Loucy (cell line): ENCODE data around the gene CNTN3.

Source experiments
- H2AFZ ChIP-seq: fragments of 200-600 bp; sonication (generic); 2 replicates; pipeline ENCODE4 v1.6.0; 2016; ENCODE audit warnings: antibody characterized with exemption, mild to moderate bottlenecking, low read length, moderate library complexity
- H3F3A ChIP-seq: fragments of 200-600 bp; 2 replicates; pipeline ENCODE4 v1.6.0; 2016; ENCODE audit warnings: antibody characterized with exemption, low read depth, mild to moderate bottlenecking
- H3K27me3 ChIP-seq: fragments of 200-600 bp; sonication (generic); 2 replicates; pipeline ENCODE4 v1.6.1; 2014; ENCODE audit warnings: low read length, mild to moderate bottlenecking; ENCODE audit not compliant: insufficient read depth, poor library complexity, severe bottlenecking
- H3K36me3 ChIP-seq: fragments of 200-600 bp; sonication (generic); 2 replicates; pipeline ENCODE4 v1.6.1; 2016; ENCODE audit warnings: low read length; ENCODE audit not compliant: insufficient read depth
- H3K4me1 ChIP-seq: fragments of 200-600 bp; sonication (generic); 2 replicates; pipeline ENCODE4 v1.5.1; 2014; ENCODE audit warnings: low read length, mild to moderate bottlenecking; ENCODE audit not compliant: insufficient read depth, poor library complexity, severe bottlenecking
- H3K4me2 ChIP-seq: fragments of 200-600 bp; sonication (generic); 2 replicates; pipeline ENCODE4 v1.6.0; 2014; ENCODE audit warnings: antibody characterized with exemption, low read length, low read depth, mild to moderate bottlenecking; ENCODE audit not compliant: poor library complexity, severe bottlenecking
- H3K4me3 ChIP-seq: fragments of 200-600 bp; sonication (generic); 2 replicates; pipeline ENCODE4 v1.5.1; 2014; ENCODE audit warnings: low read length, mild to moderate bottlenecking, mixed read lengths; ENCODE audit not compliant: poor library complexity, severe bottlenecking
- H3K79me2 ChIP-seq: fragments of 200-600 bp; sonication (generic); 2 replicates; pipeline ENCODE4 v1.6.1; 2014; ENCODE audit warnings: low read length; ENCODE audit not compliant: insufficient read depth
- H3K9ac ChIP-seq: fragments of 200-600 bp; sonication (generic); 2 replicates; pipeline ENCODE4 v1.6.0; 2014; ENCODE audit warnings: mild to moderate bottlenecking, low read depth, low read length, moderate library complexity; ENCODE audit not compliant: poor library complexity, severe bottlenecking
- H3K9me2 ChIP-seq: fragments of 200-600 bp; sonication (generic); replicated peaks from 2 replicates; pipeline ENCODE4 v1.6.1; 2016; ENCODE audit warnings: low read depth, low read length, mixed read lengths
- H3K9me3 ChIP-seq: fragments of 200-600 bp; sonication (generic); 2 replicates; pipeline ENCODE4 v1.6.1; 2014; ENCODE audit warnings: mild to moderate bottlenecking, antibody characterized with exemption, low read length, low read depth; ENCODE audit not compliant: insufficient read depth
- H4K20me1 ChIP-seq: fragments of 200-600 bp; sonication (generic); 2 replicates; pipeline ENCODE4 v1.6.0; 2014; ENCODE audit warnings: antibody characterized with exemption, low read length, mild to moderate bottlenecking; ENCODE audit not compliant: insufficient read depth, poor library complexity, severe bottlenecking
- CTCF ChIP-seq: fragments of 200-600 bp; sonication (generic); conservative IDR thresholded peaks from 2 replicates; pipeline ENCODE4 v1.5.1; 2014; ENCODE audit warnings: mild to moderate bottlenecking, antibody characterized with exemption, low read length
- EZH2phosphoT487 ChIP-seq: fragments of 200-600 bp; IDR thresholded peaks from 2 replicates; pipeline ENCODE4 v1.6.1; 2018; ENCODE audit warnings: antibody characterized with exemption, mild to moderate bottlenecking, moderate library complexity, borderline replicate concordance

Gene CNTN3

GRCh38 chr3:74601793-74602192, 12.7 kb downstream of the CNTN3 start:
- Histone ChIP-seq H3K4me2 (no peak overlapping the region), H3K4me3 (no peak overlapping the region), H4K20me1 (no peaks in the 10 kb centered on the region), H3K9me2 (no peaks in the 10 kb centered on the region), H3K27me3 (no peaks in the 10 kb centered on the region), H2AFZ (no peak overlapping the region), H3F3A (no peaks in the 10 kb centered on the region), H3K9me3 (no peaks in the 10 kb centered on the region), H3K4me1 (no peaks in the 10 kb centered on the region), H3K79me2 (no peaks in the 10 kb centered on the region), H3K9ac (no peak overlapping the region), H3K36me3 (no peaks in the 10 kb centered on the region)
- TF ChIP-seq CTCF (no peak), EZH2phosphoT487 (no peak)

DNA sequence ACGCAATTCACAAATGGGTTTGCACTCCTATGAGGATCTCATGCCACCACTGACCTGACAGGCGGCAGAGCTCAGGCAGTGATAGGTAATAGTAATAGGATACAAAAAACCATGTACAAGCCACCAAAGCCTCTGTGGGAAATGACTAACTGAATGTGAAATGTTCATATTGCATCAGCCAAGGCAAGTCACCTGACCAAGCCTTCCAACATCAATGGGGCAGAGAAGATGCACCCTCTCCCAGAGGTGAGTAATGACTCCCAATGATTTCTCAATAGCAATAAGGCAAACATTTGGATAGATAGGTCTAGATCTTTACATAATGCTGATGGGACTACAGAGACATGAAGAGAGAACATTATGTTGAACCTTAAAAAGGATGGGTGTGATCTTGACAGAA, 14.9 kb downstream of the CNTN3 start:
- TF ChIP-seq CTCF (no peak), EZH2phosphoT487 (no peak)
- Histone ChIP-seq H3K4me3 (no peak overlapping the region), H2AFZ (no peak overlapping the region)

GRCh38 chr3:74593152-74593551, 21.3 kb downstream of the CNTN3 start:
- Histone ChIP-seq H3K27me3 (no peaks in the 10 kb centered on the region), H3K4me2 (no peak overlapping the region), H3K36me3 (no peaks in the 10 kb centered on the region), H3K9ac (no peak overlapping the region), H3K9me3 (no peaks in the 10 kb centered on the region), H3K79me2 (no peaks in the 10 kb centered on the region), H3F3A (no peaks in the 10 kb centered on the region), H3K4me3 (no peak overlapping the region), H3K9me2 (no peaks in the 10 kb centered on the region), H3K4me1 (no peaks in the 10 kb centered on the region), H2AFZ (no peak overlapping the region), H4K20me1 (no peaks in the 10 kb centered on the region)
- TF ChIP-seq EZH2phosphoT487 (no peak), CTCF (no peak)

More for the DNA sequence above, 14.9 kb downstream of the CNTN3 start:
- H3K4me2 ChIP-seq = no peak overlapping the region
- no peaks in the 10 kb centered on the region for H3K9me2 ChIP-seq
- no peaks in the 10 kb centered on the region for H3K9me3 ChIP-seq
- H3K79me2 ChIP-seq = no peaks in the 10 kb centered on the region
- no peaks in the 10 kb centered on the region for H4K20me1 ChIP-seq
- no peaks in the 10 kb centered on the region for H3K27me3 ChIP-seq
- no peak overlapping the region for H3K9ac ChIP-seq
- no peaks in the 10 kb centered on the region for H3F3A ChIP-seq
- no peaks in the 10 kb centered on the region for H3K4me1 ChIP-seq
- no peaks in the 10 kb centered on the region for H3K36me3 ChIP-seq
